CD4-positive, alpha-beta T cell treated with Interleukin-15 for 1 hour (primary cell): ENCODE measurements around the gene HEATR5A.
"Not testable (repeated sequence)": the region's sequence is repeated elsewhere in the genome, so short reads cannot be mapped to it uniquely, and the experiment has no call there.

ENCODE experiments used
- DNase-seq: peaks from one replicate; pipeline ENCODE4 v3.0.0-alpha.2; 2020

The HEATR5A gene

DNA sequence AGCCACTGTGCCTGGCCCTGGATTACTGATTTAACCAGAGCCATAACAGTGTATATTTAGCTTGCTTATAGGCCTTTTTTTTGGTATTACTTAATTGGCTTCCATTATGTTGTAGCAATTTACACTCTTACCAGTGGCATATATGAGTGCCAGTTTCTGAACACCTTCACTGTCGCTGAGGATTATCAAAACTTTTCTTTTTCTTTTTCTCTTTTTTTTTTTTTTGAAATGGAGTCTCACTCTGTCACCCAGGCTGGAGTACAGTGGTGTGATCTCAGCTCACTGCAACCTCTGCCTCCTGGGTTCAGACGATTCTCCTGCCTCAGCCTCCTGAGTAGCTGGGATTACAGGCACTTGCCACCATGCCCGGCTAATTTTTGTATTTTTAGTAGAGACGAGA, 164.4 kb downstream of the HEATR5A start:
- not testable (repeated sequence) for DNase-seq

DNA sequence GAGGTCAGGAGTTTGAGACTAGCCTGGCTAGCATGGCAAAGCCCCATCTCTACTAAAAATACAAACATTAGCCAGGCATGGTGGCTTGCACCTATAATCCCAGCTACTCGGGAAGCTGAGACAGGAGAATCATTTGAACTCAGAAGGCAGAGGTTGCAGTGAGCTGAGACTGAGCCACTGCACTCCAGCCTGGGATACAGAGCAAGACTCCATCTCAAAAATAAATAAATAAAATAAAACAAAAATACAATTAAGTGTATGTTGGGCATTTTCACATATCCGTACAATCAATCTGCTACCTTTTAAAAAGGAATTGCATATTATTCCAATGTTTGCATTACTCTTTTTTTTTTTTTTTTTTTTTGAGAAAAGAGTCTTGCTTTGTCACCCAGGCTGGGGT, 165.1 kb downstream of the HEATR5A start:
- no peak for DNase-seq

DNA sequence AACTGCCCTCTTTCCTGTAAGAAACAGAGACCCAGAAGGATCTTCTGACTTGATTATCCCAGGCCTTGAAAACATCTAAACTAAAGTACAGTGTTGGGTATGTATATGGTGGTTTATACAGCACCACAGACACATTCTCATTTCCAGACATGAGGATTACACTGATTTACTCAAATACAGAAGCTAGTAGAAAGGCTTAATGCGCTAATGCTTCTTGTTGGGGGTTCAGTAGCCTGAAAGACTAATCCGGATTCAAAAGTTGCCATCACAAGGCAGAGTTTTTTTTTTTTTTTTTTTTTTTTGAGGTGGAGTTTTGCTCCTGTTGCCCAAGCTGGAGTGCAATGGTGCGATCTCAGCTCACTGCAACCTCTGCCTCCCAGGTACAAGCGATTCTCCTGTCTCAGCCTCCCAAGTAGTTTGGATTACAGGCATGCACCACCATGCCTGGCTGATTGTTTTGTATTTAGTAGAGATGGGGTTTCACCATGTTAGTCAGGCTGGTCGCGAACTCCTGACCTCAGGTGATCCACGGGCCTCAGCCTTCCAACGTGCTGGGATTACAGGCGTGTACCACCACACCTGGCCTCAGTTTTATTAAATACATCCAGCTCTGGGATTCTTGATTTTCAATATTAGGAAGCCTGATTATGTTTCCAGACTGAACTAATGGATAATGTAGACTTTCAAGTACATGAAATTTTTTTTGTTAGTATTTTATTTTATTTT, 166.4 kb downstream of the HEATR5A start:
- no peak for DNase-seq

DNA sequence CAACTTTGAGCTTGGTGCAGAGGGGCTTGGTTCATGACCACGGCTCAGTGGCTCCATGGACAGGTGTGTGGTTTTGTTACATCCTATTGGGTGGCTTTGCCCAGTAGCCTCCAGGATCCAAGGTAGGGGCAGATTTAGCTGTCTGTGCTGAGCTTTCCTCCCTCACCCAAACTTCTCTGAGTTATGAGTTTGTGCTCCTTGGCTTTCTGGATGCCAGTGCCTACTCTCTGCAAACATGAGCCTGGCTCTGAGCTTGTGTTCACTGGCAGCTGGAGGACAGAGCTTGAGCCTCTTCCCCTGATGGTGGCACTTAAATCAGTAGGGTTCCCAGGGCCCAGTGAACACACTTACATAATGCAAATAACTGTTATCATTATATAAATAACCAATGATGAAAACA, 167.5 kb downstream of the HEATR5A start:
- no peak for DNase-seq

DNA sequence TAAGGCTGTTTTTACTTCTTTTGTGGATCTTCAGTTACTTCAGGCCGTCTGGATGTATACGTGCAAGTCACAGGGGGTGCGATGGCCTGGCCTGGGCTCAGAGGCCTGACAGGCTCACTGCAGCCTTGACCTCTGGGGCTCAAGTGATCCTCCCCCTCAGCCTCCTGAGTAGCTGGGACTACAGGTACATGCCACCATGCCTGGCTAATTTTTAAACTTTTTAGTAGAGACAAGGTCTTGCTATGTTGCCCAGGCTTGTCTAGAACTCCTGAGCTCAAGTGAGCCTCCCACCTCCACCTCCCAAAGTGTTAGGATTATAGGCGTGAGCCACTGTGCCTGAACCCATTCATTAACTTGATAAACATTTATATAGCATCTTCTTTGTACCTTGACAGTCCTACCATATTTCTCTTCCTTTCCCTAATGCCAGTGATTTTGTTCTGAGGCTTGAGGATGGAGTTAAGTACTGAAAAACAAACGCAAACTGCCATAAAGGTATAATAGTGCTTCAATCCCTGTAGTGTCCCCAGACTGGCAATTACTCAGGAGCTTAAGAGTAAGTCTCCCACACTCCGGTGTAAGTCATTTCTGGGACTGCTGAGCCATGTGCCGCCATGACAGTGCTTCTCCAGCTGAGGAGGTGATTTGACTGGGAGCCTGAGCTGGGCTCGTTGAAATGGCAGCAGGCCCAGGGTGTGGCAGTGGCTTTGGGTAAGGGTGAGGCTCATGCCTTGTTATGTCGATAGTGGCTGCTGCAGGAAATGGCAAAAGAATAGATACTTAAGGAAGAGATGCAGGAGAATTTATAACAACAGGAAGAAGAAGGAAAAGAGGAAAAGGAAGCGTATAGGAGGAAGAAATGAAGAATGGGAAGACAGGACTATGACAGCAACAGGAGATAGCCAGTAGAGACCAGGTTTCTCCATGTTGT, 169.1 kb downstream of the HEATR5A start:
- no peak for DNase-seq

DNA sequence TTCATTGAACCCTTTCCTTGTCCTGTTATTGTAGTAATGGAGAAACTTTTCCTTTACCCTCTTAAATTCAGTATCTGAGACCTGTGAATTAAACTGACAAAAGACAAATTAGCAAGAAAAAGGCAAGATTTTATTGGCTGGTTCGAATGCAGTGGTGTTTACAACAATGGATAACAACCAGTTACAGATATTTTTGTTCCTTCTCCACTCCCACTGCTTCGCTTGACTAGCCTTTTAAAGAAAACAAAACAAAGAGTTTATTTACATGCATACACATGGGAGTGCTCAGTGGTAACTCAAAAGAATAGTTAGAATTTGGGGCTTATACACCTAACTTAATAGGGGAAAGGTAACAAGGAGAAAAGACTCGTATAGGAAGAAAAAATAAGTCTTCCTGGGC, 175.7 kb downstream of the HEATR5A start:
- DNase-seq, result no peak

DNA sequence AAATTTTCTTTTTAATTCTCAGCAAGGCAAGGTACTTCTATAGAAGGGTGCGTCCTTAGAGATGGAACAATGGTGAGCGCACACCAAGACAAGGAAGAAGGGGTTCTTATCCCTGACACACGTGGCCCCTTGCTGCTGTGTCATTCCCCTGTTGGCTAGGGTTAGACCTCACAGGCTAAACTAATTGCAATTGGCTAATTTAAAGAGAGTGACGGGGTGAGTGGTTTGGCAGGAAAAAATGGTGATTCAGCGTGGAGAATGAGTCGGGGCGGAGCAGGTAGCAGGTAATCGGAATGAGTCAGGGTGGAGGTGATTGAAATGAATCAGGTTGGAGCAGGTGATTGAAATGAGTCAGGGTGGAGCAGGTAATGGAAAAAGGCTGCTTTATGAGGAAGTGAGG, 176.5 kb downstream of the HEATR5A start:
- DNase-seq, result no peak

DNA sequence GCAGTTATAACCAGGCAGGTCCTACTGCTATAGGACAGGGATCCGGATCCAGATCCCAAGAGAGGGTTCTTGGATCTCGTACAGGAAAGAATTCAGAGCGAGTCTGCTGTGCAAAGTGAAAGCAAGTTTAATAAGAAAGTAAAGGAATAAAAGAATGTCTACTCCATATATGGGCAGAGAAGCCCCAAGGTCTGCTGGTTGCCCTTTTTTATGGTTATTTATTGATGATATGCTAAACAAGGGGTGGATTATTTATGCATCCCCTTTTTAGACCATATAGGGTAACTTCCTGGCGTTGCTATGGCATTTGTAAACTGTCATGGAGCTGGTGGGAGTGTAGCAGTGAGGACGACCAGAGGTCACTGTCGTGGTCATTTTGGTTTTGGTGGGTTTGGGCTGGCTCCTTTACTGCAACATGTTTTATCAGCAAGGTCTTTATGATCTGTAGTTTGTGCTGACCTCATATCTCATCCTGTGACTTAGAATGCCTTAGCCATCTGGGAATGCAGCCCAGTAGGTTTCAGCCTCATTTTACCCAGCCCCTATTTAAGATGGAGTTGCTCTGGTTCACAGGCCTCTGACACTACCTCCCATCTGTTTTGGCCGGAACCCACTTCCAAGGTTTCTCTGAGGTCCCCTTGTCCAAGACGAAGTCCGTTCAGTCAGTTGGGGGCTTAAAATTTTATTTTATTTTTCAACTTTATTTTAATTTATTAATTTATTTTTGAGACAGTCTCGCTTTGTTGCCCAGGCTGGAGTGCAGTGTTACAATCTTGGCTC, 178.0 kb downstream of the HEATR5A start:
- not testable (repeated sequence) for DNase-seq
